Measurements from ENCODE around the gene TOB2.

DNA sequence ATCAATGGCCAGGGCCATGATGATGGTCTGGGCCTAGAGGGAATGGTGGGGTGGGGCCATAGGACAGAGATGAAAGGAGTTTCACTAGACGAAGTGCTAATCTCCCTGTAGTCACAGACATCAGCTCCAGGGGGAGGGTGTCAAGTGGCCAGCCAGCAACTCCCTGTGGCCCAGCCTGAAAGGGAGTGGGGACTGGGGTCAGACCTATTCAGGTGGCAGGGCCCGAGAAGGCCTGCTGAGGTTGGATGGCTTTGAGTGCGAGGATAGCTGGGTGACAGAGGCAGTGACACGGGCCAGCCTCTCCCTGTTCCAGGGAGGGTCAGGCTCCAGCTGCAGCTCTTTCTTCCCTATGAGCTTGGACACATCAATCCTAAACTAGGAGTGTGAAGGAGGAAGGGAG, 11.0 kb downstream of the TOB2 start:
- TF ChIP-seq, protein P1, sequence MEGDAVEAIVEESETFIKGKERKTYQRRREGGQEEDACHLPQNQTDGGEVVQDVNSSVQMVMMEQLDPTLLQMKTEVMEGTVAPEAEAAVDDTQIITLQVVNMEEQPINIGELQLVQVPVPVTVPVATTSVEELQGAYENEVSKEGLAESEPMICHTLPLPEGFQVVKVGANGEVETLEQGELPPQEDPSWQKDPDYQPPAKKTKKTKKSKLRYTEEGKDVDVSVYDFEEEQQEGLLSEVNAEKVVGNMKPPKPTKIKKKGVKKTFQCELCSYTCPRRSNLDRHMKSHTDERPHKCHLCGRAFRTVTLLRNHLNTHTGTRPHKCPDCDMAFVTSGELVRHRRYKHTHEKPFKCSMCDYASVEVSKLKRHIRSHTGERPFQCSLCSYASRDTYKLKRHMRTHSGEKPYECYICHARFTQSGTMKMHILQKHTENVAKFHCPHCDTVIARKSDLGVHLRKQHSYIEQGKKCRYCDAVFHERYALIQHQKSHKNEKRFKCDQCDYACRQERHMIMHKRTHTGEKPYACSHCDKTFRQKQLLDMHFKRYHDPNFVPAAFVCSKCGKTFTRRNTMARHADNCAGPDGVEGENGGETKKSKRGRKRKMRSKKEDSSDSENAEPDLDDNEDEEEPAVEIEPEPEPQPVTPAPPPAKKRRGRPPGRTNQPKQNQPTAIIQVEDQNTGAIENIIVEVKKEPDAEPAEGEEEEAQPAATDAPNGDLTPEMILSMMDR (IDR thresholded peaks at IDR 0.05): no peak
- no peak for TF ChIP-seq POLR2A (IDR thresholded peaks at IDR 0.05)

Data from testis (tissue), 2 donors.